HepG2 (cell line): ENCODE measurements around the gene CASR. TPM values are rescaled to one million over a fixed set of nuclear protein-coding genes. Genes with fewer than 3 reads are reported as not detected.

ENCODE experiments used
- ATAC-seq: fragments of 200-7000 bp; cut with Tn5 transposase; 3 replicates; pipeline ENCODE4 v1.9.1; 2020; ENCODE audit warnings: mild to moderate bottlenecking, moderate library complexity
- BruUV-seq: library from RNA; stranded (reverse); fragments of 400-500 nt; replicated peaks from 2 replicates; lab custom pipeline; 2021; lab: Mats Ljungman, UMichigan
- CTCF ChIA-PET: fragments of 300-600 bp; formaldehyde crosslinking; extraction: SDS; loops from one replicate; lab custom pipeline; 2021; ENCODE audit warnings: low total read pairs, inconsistent platforms, low intra/inter-chr PET ratio; lab: Yijun Ruan, JAX
- POLR2A ChIA-PET: fragments of 350-600 bp; sonication (Branson Sonifier 250); formaldehyde crosslinking; loops from one replicate; lab custom pipeline; 2020; ENCODE audit warnings: antibody characterized with exemption, inconsistent platforms; lab: Yijun Ruan, JAX
- DNase-seq: peaks from one replicate; pipeline ENCODE4 v3.0.0-alpha.2; 2015; ENCODE audit warnings: low spot score
- FAIRE-seq: peaks from 3 replicates; lab custom pipeline; 2011; peaks lifted over from hg19 to GRCh38; lab: Jason Lieb, UNC
- H2AFZ ChIP-seq: one replicate; pipeline ENCODE4 v1.6.1; 2011; ENCODE audit warnings: low read length, inconsistent platforms
- H3K27ac ChIP-seq: fragments of 300-600 bp; 3 replicates; pipeline ENCODE4 v1.8.0; 2011; ENCODE audit warnings: mixed run types, mild to moderate bottlenecking, mixed read lengths, low read length, inconsistent platforms; ENCODE audit not compliant: insufficient read depth; ENCODE audit errors: extremely low read length
- H3K27me3 ChIP-seq, 2 experiments: fragments of 200-600 bp in 1 of 2; 2 replicates in 1 of 2; 3 replicates in 1 of 2; pipeline versions ENCODE4 v1.6.0 to v1.8.0; 2011; ENCODE audit warnings: low read length in 2 of 2, mild to moderate bottlenecking in 2 of 2, moderate library complexity in 2 of 2, inconsistent platforms in 1 of 2; ENCODE audit not compliant: insufficient read depth in 2 of 2, control insufficient read depth in 1 of 2
- H3K36me3 ChIP-seq, 2 experiments: fragments of 200-600 bp in 1 of 2; replicated peaks in 1 of 2; 2 replicates in 1 of 2; 3 replicates in 1 of 2; pipeline versions ENCODE4 v1.5.1 to v1.8.0; 2011; ENCODE audit warnings: low read length in 2 of 2, inconsistent platforms in 1 of 2; ENCODE audit not compliant: insufficient read depth in 2 of 2, control insufficient read depth in 1 of 2
- H3K4me1 ChIP-seq: 2 replicates; pipeline ENCODE4 v1.5.1; 2012; ENCODE audit warnings: low read length, inconsistent platforms; ENCODE audit not compliant: insufficient read depth
- H3K4me2 ChIP-seq: 2 replicates; pipeline ENCODE4 v1.6.0; 2011; ENCODE audit warnings: low read depth, low read length, inconsistent platforms
- H3K4me3 ChIP-seq, 3 experiments: fragments of 200-600 bp in 1 of 3; sonication (generic), shearing (Covaris generic) in 1 of 3; replicated peaks in 1 of 3; 2 replicates each; pipeline ENCODE4 v1.5.1; 2011 to 2016; ENCODE audit warnings: low read length in 3 of 3, inconsistent platforms in 2 of 3, low read depth in 2 of 3, mild to moderate bottlenecking in 2 of 3, control low read depth in 1 of 3, mixed read lengths in 1 of 3; ENCODE audit not compliant: insufficient read depth in 1 of 3
- H3K79me2 ChIP-seq: one replicate; pipeline ENCODE4 v1.6.1; 2011; ENCODE audit warnings: low read length, inconsistent platforms; ENCODE audit not compliant: insufficient read depth
- H3K9ac ChIP-seq: 2 replicates; pipeline ENCODE4 v1.6.0; 2011; ENCODE audit warnings: mild to moderate bottlenecking, low read depth, low read length, inconsistent platforms; ENCODE audit not compliant: insufficient read depth
- H3K9me3 ChIP-seq: 2 replicates; pipeline ENCODE4 v1.5.1; 2012; ENCODE audit warnings: mild to moderate bottlenecking, low read length
- H4K20me1 ChIP-seq: 2 replicates; pipeline ENCODE4 v1.6.0; 2011; ENCODE audit warnings: inconsistent platforms, mild to moderate bottlenecking, low read length, moderate library complexity; ENCODE audit not compliant: insufficient read depth
- ARNTL ChIP-seq: sonication (generic); formaldehyde crosslinking; IDR thresholded peaks from 2 replicates; pipeline ENCODE4 v1.4.0; 2020; ENCODE audit warnings: mild to moderate bottlenecking, missing genetic modification reagents
- ATF1 ChIP-seq: IDR thresholded peaks from 2 replicates; pipeline ENCODE4 v1.6.1; 2016; ENCODE audit warnings: mild to moderate bottlenecking, control low read depth
- ELF3 ChIP-seq: IDR thresholded peaks from 2 replicates; pipeline ENCODE4 v1.6.1; 2016; ENCODE audit warnings: missing genetic modification reagents, missing compliant biosample characterization
- IKZF4 ChIP-seq: sonication (generic); formaldehyde crosslinking; IDR thresholded peaks from 2 replicates; pipeline ENCODE4 v1.5.1; 2020; ENCODE audit warnings: borderline replicate concordance, mild to moderate bottlenecking, low read depth, missing genetic modification reagents; ENCODE audit errors: not compliant biosample characterization
- MAF1 ChIP-seq: sonication (generic); formaldehyde crosslinking; IDR thresholded peaks from 2 replicates; pipeline ENCODE4 v1.5.0; 2020; ENCODE audit warnings: missing genetic modification reagents, borderline replicate concordance
- NR0B2 ChIP-seq: sonication (generic); formaldehyde crosslinking; IDR thresholded peaks from 2 replicates; pipeline ENCODE4 v1.4.0; 2020; ENCODE audit warnings: mild to moderate bottlenecking, missing genetic modification reagents
- TEAD3 ChIP-seq: optimal IDR thresholded peaks from 2 replicates; pipeline ENCODE3; 2016; ENCODE audit warnings: borderline replicate concordance
- ZNF7 ChIP-seq: IDR thresholded peaks from 2 replicates; pipeline ENCODE4 v1.6.1; 2016; ENCODE audit warnings: missing biosample characterization, missing genetic modification reagents
- ZNF781 ChIP-seq: sonication (generic); formaldehyde crosslinking; IDR thresholded peaks from 2 replicates; pipeline ENCODE4 v1.5.1; 2020; ENCODE audit warnings: borderline replicate concordance, mild to moderate bottlenecking, missing genetic modification reagents; ENCODE audit errors: not compliant biosample characterization
- WGBS: methylation state at CpG from one replicate; pipeline ENCODE4 v1.1.6; 2017; ENCODE audit warnings: low lambda C conversion rate; 5-methylcytosine and 5-hydroxymethylcytosine counted together
- in situ Hi-C: cut with HindIII; loops from 2 replicates; pipeline ENCODE4 v1.10.0; 2017; ENCODE audit warnings: low pct_unique_long_range_greater_than_20kb; ENCODE audit not compliant: extremely low pct_ligation_motif_present
- intact Hi-C: fragments of 100-400 bp; cut with micrococcal nuclease; formaldehyde crosslinking; loops from one replicate; pipeline ENCODE4 v1.10.0; 2022; ENCODE audit not compliant: unreplicated experiment
- polyA plus RNA-seq, 8 experiments: library from polyadenylated mRNA; depleted of rRNA in 3 of 8; stranded (reverse) in 7 of 8; unstranded in 1 of 8; fragments of >200 nt; fragmentation: Illumina TruSeq in 4 of 8; extraction: Trizol in 4 of 8; gene quantifications; 2 replicates each; pipeline versions ENCODE4 v1.2.1 to v1.2.3, GENCODE V29; 2011 to 2016; ENCODE audit warnings: low read depth in 4 of 8, missing spikeins in 1 of 8, mixed read lengths in 1 of 8; ENCODE audit not compliant: insufficient read depth in 1 of 8
- total RNA-seq, 5 experiments: library from RNA; depleted of rRNA; stranded (reverse); fragments of >200 nt; fragmentation: Illumina TruSeq; extraction: Trizol; gene quantifications; 2 replicates each; pipeline ENCODE4 v1.2.3, GENCODE V29; 2016; ENCODE audit warnings: low read depth in 1 of 5
- TF ChIP-seq, protein P1 (sequence below): sonication (generic); formaldehyde crosslinking; IDR thresholded peaks from 2 replicates; pipeline ENCODE4 v1.5.0; 2020; ENCODE audit warnings: missing genetic modification reagents
- TF ChIP-seq, protein P2 (sequence below): sonication (generic); formaldehyde crosslinking; IDR thresholded peaks from 2 replicates; pipeline ENCODE4 v1.4.0; 2020; ENCODE audit warnings: missing genetic modification reagents; ENCODE audit errors: not compliant biosample characterization

The CASR gene
- total and polyA plus RNA-seq, 2 of the 13 experiments (the other 11 are each of a cell fraction or from before 2014, with no cell fraction given), result not detected

- in situ Hi-C loops (no loop called here), intact Hi-C loops (no loop called here)
- H2AFZ ChIP-seq, result no peak overlapping the region
- BruUV-seq, result no TSS peak
- POLR2A ChIA-PET, result no interaction called here
- H3K36me3 ChIP-seq, result no peaks in the 10 kb centered on the region
- DNase-seq, result no peak
- H4K20me1 ChIP-seq, result no peaks in the 10 kb centered on the region
- no peak overlapping the region for H3K27ac ChIP-seq
- FAIRE-seq, result no peak
- H3K27me3 ChIP-seq, result no peaks in the 10 kb centered on the region
- H3K4me3 ChIP-seq, result no peak overlapping the region
- TF ChIP-seq ARNTL (CRISPR knock-in tag) (no peak), ATF1 (CRISPR knock-in tag) (no peak), NR0B2 (no peak), TEAD3 (CRISPR knock-in tag) (no peak), ELF3 (no peak), MAF1 (CRISPR knock-in tag) (no peak), IKZF4 (CRISPR knock-in tag) (no peak), ZNF781 (CRISPR knock-in tag) (no peak), ZNF7 (CRISPR knock-in tag) (no peak)
- TF ChIP-seq, protein P1, sequence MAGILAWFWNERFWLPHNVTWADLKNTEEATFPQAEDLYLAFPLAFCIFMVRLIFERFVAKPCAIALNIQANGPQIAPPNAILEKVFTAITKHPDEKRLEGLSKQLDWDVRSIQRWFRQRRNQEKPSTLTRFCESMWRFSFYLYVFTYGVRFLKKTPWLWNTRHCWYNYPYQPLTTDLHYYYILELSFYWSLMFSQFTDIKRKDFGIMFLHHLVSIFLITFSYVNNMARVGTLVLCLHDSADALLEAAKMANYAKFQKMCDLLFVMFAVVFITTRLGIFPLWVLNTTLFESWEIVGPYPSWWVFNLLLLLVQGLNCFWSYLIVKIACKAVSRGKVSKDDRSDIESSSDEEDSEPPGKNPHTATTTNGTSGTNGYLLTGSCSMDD (CRISPR knock-in tag), result no peak
- TF ChIP-seq, protein P2, sequence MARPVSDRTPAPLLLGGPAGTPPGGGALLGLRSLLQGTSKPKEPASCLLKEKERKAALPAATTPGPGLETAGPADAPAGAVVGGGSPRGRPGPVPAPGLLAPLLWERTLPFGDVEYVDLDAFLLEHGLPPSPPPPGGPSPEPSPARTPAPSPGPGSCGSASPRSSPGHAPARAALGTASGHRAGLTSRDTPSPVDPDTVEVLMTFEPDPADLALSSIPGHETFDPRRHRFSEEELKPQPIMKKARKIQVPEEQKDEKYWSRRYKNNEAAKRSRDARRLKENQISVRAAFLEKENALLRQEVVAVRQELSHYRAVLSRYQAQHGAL (CRISPR knock-in tag), result no peak
- H3K79me2 ChIP-seq, result no peaks in the 10 kb centered on the region
- H3K4me1 ChIP-seq, result no peaks in the 10 kb centered on the region
- no peak overlapping the region for H3K9ac ChIP-seq
- no peak overlapping the region for H3K4me2 ChIP-seq
- ATAC-seq, result no peak
- WGBS, result 0% methylated on average over 2 of the region's 2 CpGs
- peaks cover 8% of the 10 kb centered on the region for H3K9me3 ChIP-seq
- CTCF ChIA-PET, result no interaction called here
These were observed 34.4 kb upstream of the CASR start for GRCh38 chr3:122148941-122149627.
